ENCODE data around the gene PDE4C. TPM values are rescaled to one million over a fixed set of nuclear protein-coding genes. Genes with fewer than 3 reads are reported as not detected.

Gene PDE4C
- total and polyA plus RNA-seq, 9 of the 15 experiments (the other 6 are each of a cell fraction or from before 2014, with no cell fraction given) = 0.04 to 0.91 (median 0.20) TPM; not detected in 1

DNA sequence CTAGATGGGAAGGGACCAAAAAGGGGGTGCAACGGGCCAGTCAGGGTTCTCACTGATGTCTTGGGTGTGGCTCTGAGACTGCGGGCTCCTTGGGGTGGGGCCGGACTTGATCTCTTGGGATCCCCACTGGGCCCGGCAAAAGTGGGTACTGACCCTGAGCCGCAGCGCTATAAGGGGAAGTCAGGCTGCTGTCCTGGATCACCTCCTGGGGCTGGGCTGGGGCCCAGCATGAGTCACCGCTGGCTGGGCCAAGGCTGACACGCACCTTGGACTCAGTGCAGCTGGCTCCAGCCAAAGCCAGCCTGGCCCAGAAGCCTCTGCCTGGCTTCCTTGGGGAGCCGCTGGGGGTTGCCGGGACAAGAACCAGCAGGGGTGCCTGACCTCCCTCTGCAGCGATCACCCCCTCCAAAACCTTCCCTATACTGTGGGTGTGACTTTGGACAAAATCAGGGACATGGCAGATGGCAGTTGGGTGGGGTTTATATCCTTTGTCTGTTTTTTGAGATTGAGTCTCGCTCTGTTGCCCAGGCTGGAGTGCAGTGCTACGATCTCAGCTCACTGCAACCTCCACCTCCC lies 48.6 kb upstream of the PDE4C start (continued):
- TF ChIP-seq HLTF (IDR thresholded peaks at IDR 0.05) = no peak
- TF ChIP-seq ZNF79 (CRISPR knock-in tag; IDR thresholded peaks at IDR 0.05; ENCODE audit: low read depth) = no peak
- no peak for TF ChIP-seq SNRNP70 (optimal IDR thresholded peaks at IDR 0.05; ENCODE audit: low read depth, low read length)
- no peak for TF ChIP-seq MED1 (CRISPR knock-in tag; IDR thresholded peaks at IDR 0.05; ENCODE audit: borderline replicate concordance)
- TF ChIP-seq CREBBP (IDR thresholded peaks at IDR 0.05; ENCODE audit: low read depth, low read length) = no peak
- TF ChIP-seq ZNF512 (tag; IDR thresholded peaks at IDR 0.05) = no peak
- TF ChIP-seq ZNF239 (CRISPR knock-in tag; IDR thresholded peaks at IDR 0.05) = no peak
- no peak for TF ChIP-seq NFE2 (IDR thresholded peaks at IDR 0.05; ENCODE audit: low read depth)
- peak; percentile 58; the same call in 1 of the 2 replicates for TF ChIP-seq ZNF24 (IDR thresholded peaks at IDR 0.05)
- no peak for TF ChIP-seq PPARD (CRISPR knock-in tag; IDR thresholded peaks at IDR 0.05)
- TF ChIP-seq KHSRP (IDR thresholded peaks at IDR 0.05) = no peak
- peak; percentile 11; the same call in 1 of the 2 replicates for TF ChIP-seq CHD2 (IDR thresholded peaks at IDR 0.05; ENCODE audit: low read depth, low read length)
- no peak for TF ChIP-seq PHTF2 (CRISPR knock-in tag; IDR thresholded peaks at IDR 0.05)
- TF ChIP-seq RFX5 (IDR thresholded peaks at IDR 0.05; ENCODE audit: low read depth, low read length) = no peak
- TF ChIP-seq XRCC3 (IDR thresholded peaks at IDR 0.05) = no peak
- peak; percentile 52; the same call in 1 of the 2 replicates for TF ChIP-seq MYC (IDR thresholded peaks at IDR 0.05; ENCODE audit: low read depth, low read length)
- no peak for TF ChIP-seq MYC (CRISPR knock-in tag; IDR thresholded peaks at IDR 0.05; ENCODE audit: borderline replicate concordance, low read depth)
- TF ChIP-seq RB1 (IDR thresholded peaks at IDR 0.05; ENCODE audit: low read depth) = no peak
- TF ChIP-seq ZC3H4 (CRISPR knock-in tag; IDR thresholded peaks at IDR 0.05; ENCODE audit: borderline replicate concordance) = no peak
- TF ChIP-seq ZEB2 (IDR thresholded peaks at IDR 0.05) = no peak
- TF ChIP-seq KLF1 (tag; IDR thresholded peaks at IDR 0.05) = no peak
- no peak for TF ChIP-seq SMARCA5 (IDR thresholded peaks at IDR 0.05)
- TF ChIP-seq CBX2 (IDR thresholded peaks at IDR 0.05; ENCODE audit: insufficient read depth, low read length, poor library complexity, severe bottlenecking) = no peak
- TF ChIP-seq DEAF1 (CRISPR knock-in tag; IDR thresholded peaks at IDR 0.05) = no peak
- no peak for TF ChIP-seq E2F3 (CRISPR knock-in tag; IDR thresholded peaks at IDR 0.05)
- peak; percentile 83 for TF ChIP-seq SMARCE1 (IDR thresholded peaks at IDR 0.05)
- TF ChIP-seq, protein P1, sequence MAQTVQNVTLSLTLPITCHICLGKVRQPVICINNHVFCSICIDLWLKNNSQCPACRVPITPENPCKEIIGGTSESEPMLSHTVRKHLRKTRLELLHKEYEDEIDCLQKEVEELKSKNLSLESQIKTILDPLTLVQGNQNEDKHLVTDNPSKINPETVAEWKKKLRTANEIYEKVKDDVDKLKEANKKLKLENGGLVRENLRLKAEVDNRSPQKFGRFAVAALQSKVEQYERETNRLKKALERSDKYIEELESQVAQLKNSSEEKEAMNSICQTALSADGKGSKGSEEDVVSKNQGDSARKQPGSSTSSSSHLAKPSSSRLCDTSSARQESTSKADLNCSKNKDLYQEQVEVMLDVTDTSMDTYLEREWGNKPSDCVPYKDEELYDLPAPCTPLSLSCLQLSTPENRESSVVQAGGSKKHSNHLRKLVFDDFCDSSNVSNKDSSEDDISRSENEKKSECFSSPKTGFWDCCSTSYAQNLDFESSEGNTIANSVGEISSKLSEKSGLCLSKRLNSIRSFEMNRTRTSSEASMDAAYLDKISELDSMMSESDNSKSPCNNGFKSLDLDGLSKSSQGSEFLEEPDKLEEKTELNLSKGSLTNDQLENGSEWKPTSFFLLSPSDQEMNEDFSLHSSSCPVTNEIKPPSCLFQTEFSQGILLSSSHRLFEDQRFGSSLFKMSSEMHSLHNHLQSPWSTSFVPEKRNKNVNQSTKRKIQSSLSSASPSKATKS (CRISPR knock-in tag; IDR thresholded peaks at IDR 0.05) = no peak
- TF ChIP-seq CREB1 (IDR thresholded peaks at IDR 0.05) = no peak
- TF ChIP-seq CREB1 (CRISPR knock-in tag; IDR thresholded peaks at IDR 0.05) = no peak
- TF ChIP-seq ZNF316 (IDR thresholded peaks at IDR 0.05) = no peak
- TF ChIP-seq ATF7 (IDR thresholded peaks at IDR 0.05) = peak; percentile 73
